HepG2 (cell line): ENCODE results near the gene SLC19A1. TPM values are rescaled to one million over a fixed set of nuclear protein-coding genes. Genes with fewer than 3 reads are reported as not detected.

ENCODE experiments used
- ATAC-seq: fragments of 200-7000 bp; cut with Tn5 transposase; 3 replicates; pipeline ENCODE4 v1.9.1; 2020; ENCODE audit warnings: mild to moderate bottlenecking, moderate library complexity
- BruUV-seq: library from RNA; stranded (reverse); fragments of 400-500 nt; replicated peaks from 2 replicates; lab custom pipeline; 2021; lab: Mats Ljungman, UMichigan
- CTCF ChIA-PET: fragments of 300-600 bp; formaldehyde crosslinking; extraction: SDS; loops from one replicate; lab custom pipeline; 2021; ENCODE audit warnings: low total read pairs, inconsistent platforms, low intra/inter-chr PET ratio; lab: Yijun Ruan, JAX
- POLR2A ChIA-PET: fragments of 350-600 bp; sonication (Branson Sonifier 250); formaldehyde crosslinking; loops from one replicate; lab custom pipeline; 2020; ENCODE audit warnings: antibody characterized with exemption, inconsistent platforms; lab: Yijun Ruan, JAX
- DNase-seq: peaks from one replicate; pipeline ENCODE4 v3.0.0-alpha.2; 2015; ENCODE audit warnings: low spot score
- FAIRE-seq: peaks from 3 replicates; lab custom pipeline; 2011; peaks lifted over from hg19 to GRCh38; lab: Jason Lieb, UNC
- H2AFZ ChIP-seq: one replicate; pipeline ENCODE4 v1.6.1; 2011; ENCODE audit warnings: low read length, inconsistent platforms
- H3K27ac ChIP-seq: fragments of 300-600 bp; 3 replicates; pipeline ENCODE4 v1.8.0; 2011; ENCODE audit warnings: mixed run types, mild to moderate bottlenecking, mixed read lengths, low read length, inconsistent platforms; ENCODE audit not compliant: insufficient read depth; ENCODE audit errors: extremely low read length
- H3K27me3 ChIP-seq, 2 experiments: fragments of 200-600 bp in 1 of 2; 2 replicates in 1 of 2; 3 replicates in 1 of 2; pipeline versions ENCODE4 v1.6.0 to v1.8.0; 2011; ENCODE audit warnings: low read length in 2 of 2, mild to moderate bottlenecking in 2 of 2, moderate library complexity in 2 of 2, inconsistent platforms in 1 of 2; ENCODE audit not compliant: insufficient read depth in 2 of 2, control insufficient read depth in 1 of 2
- H3K36me3 ChIP-seq, 2 experiments: fragments of 200-600 bp in 1 of 2; replicated peaks in 1 of 2; 2 replicates in 1 of 2; 3 replicates in 1 of 2; pipeline versions ENCODE4 v1.5.1 to v1.8.0; 2011; ENCODE audit warnings: low read length in 2 of 2, inconsistent platforms in 1 of 2; ENCODE audit not compliant: insufficient read depth in 2 of 2, control insufficient read depth in 1 of 2
- H3K4me1 ChIP-seq: 2 replicates; pipeline ENCODE4 v1.5.1; 2012; ENCODE audit warnings: low read length, inconsistent platforms; ENCODE audit not compliant: insufficient read depth
- H3K4me2 ChIP-seq: 2 replicates; pipeline ENCODE4 v1.6.0; 2011; ENCODE audit warnings: low read depth, low read length, inconsistent platforms
- H3K4me3 ChIP-seq, 3 experiments: fragments of 200-600 bp in 1 of 3; sonication (generic), shearing (Covaris generic) in 1 of 3; replicated peaks in 1 of 3; 2 replicates each; pipeline ENCODE4 v1.5.1; 2011 to 2016; ENCODE audit warnings: low read length in 3 of 3, inconsistent platforms in 2 of 3, low read depth in 2 of 3, mild to moderate bottlenecking in 2 of 3, control low read depth in 1 of 3, mixed read lengths in 1 of 3; ENCODE audit not compliant: insufficient read depth in 1 of 3
- H3K79me2 ChIP-seq: one replicate; pipeline ENCODE4 v1.6.1; 2011; ENCODE audit warnings: low read length, inconsistent platforms; ENCODE audit not compliant: insufficient read depth
- H3K9ac ChIP-seq: 2 replicates; pipeline ENCODE4 v1.6.0; 2011; ENCODE audit warnings: mild to moderate bottlenecking, low read depth, low read length, inconsistent platforms; ENCODE audit not compliant: insufficient read depth
- H3K9me3 ChIP-seq: 2 replicates; pipeline ENCODE4 v1.5.1; 2012; ENCODE audit warnings: mild to moderate bottlenecking, low read length
- H4K20me1 ChIP-seq: 2 replicates; pipeline ENCODE4 v1.6.0; 2011; ENCODE audit warnings: inconsistent platforms, mild to moderate bottlenecking, low read length, moderate library complexity; ENCODE audit not compliant: insufficient read depth
- GATAD1 ChIP-seq: IDR thresholded peaks from 2 replicates; pipeline ENCODE4 v1.6.1; 2016; ENCODE audit warnings: missing genetic modification reagents, missing compliant biosample characterization
- IKZF1 ChIP-seq: fragments of 450-650 bp; IDR thresholded peaks from 2 replicates; pipeline ENCODE4 v1.7.1; 2016
- KLF12 ChIP-seq: sonication (generic); formaldehyde crosslinking; IDR thresholded peaks from 2 replicates; pipeline ENCODE4 v1.4.0; 2020; ENCODE audit warnings: missing genetic modification reagents, borderline replicate concordance
- NKX3-1 ChIP-seq: sonication (generic); formaldehyde crosslinking; IDR thresholded peaks from 2 replicates; pipeline ENCODE4 v1.5.0; 2020; ENCODE audit warnings: missing genetic modification reagents
- PBX2 ChIP-seq: IDR thresholded peaks from 2 replicates; pipeline ENCODE4 v1.6.1; 2016; ENCODE audit warnings: control low read depth
- PBX3 ChIP-seq: sonication (generic); formaldehyde crosslinking; IDR thresholded peaks from 2 replicates; pipeline ENCODE4 v1.8.1; 2023; ENCODE audit warnings: missing genetic modification reagents, inconsistent platforms, borderline replicate concordance
- TP53 ChIP-seq: sonication (generic); formaldehyde crosslinking; conservative IDR thresholded peaks from 2 replicates; pipeline ENCODE4 v1.4.0; 2020; ENCODE audit warnings: missing genetic modification reagents
- ZNF138 ChIP-seq: sonication (generic); formaldehyde crosslinking; IDR thresholded peaks from 2 replicates; pipeline ENCODE4 v1.5.0; 2020; ENCODE audit warnings: mild to moderate bottlenecking, low read depth, missing genetic modification reagents
- ZNF143 ChIP-seq: sonication (generic); formaldehyde crosslinking; IDR thresholded peaks from 2 replicates; pipeline ENCODE4 v1.4.0; 2020; ENCODE audit warnings: missing genetic modification reagents
- ZNF670 ChIP-seq: sonication (generic); formaldehyde crosslinking; IDR thresholded peaks from 2 replicates; pipeline ENCODE4 v1.8.0; 2022; ENCODE audit warnings: mild to moderate bottlenecking, missing genetic modification reagents, borderline replicate concordance
- ZNF691 ChIP-seq: sonication (generic); formaldehyde crosslinking; IDR thresholded peaks from 2 replicates; pipeline ENCODE4 v1.4.0; 2020; ENCODE audit warnings: missing genetic modification reagents, low read depth, mild to moderate bottlenecking, borderline replicate concordance
- WGBS: methylation state at CpG from one replicate; pipeline ENCODE4 v1.1.6; 2017; ENCODE audit warnings: low lambda C conversion rate; 5-methylcytosine and 5-hydroxymethylcytosine counted together
- in situ Hi-C: cut with HindIII; loops from 2 replicates; pipeline ENCODE4 v1.10.0; 2017; ENCODE audit warnings: low pct_unique_long_range_greater_than_20kb; ENCODE audit not compliant: extremely low pct_ligation_motif_present
- intact Hi-C: fragments of 100-400 bp; cut with micrococcal nuclease; formaldehyde crosslinking; loops from one replicate; pipeline ENCODE4 v1.10.0; 2022; ENCODE audit not compliant: unreplicated experiment
- polyA plus RNA-seq, 8 experiments: library from polyadenylated mRNA; depleted of rRNA in 3 of 8; stranded (reverse) in 7 of 8; unstranded in 1 of 8; fragments of >200 nt; fragmentation: Illumina TruSeq in 4 of 8; extraction: Trizol in 4 of 8; gene quantifications; 2 replicates each; pipeline versions ENCODE4 v1.2.1 to v1.2.3, GENCODE V29; 2011 to 2016; ENCODE audit warnings: low read depth in 4 of 8, missing spikeins in 1 of 8, mixed read lengths in 1 of 8; ENCODE audit not compliant: insufficient read depth in 1 of 8
- total RNA-seq, 5 experiments: library from RNA; depleted of rRNA; stranded (reverse); fragments of >200 nt; fragmentation: Illumina TruSeq; extraction: Trizol; gene quantifications; 2 replicates each; pipeline ENCODE4 v1.2.3, GENCODE V29; 2016; ENCODE audit warnings: low read depth in 1 of 5

SLC19A1 gene
- total and polyA plus RNA-seq, 2 of the 13 experiments (the other 11 are each of a cell fraction or from before 2014, with no cell fraction given) = 21.8 to 23.0 TPM

- no peak for FAIRE-seq
- peaks cover 25% of the 10 kb centered on the region for H3K9me3 ChIP-seq
- no peak overlapping the region for H3K4me2 ChIP-seq
- POLR2A ChIA-PET = no interaction called here
- ATAC-seq = no peak
- H4K20me1 ChIP-seq = no peaks in the 10 kb centered on the region
- H3K36me3 ChIP-seq = peaks cover 8 to 31% of the 10 kb centered on the region in 2 experiments; a peak in 3 of 5 replicates
- H3K27ac ChIP-seq = no peak overlapping the region
- peaks cover 28% of the 10 kb centered on the region for H3K4me1 ChIP-seq
- H3K9ac ChIP-seq = no peak overlapping the region
- peaks cover 17% of the 10 kb centered on the region for H3K79me2 ChIP-seq
- no TSS peak for BruUV-seq
- DNase-seq = no peak
- no peak overlapping the region for H2AFZ ChIP-seq
- H3K4me3 ChIP-seq = no peak overlapping the region
- CTCF ChIA-PET = no interaction called here
- no peaks in the 10 kb centered on the region for H3K27me3 ChIP-seq
- intact Hi-C loops = no loop called here
- TF ChIP-seq ZNF138 = no peak
- no peak for TF ChIP-seq TP53 (CRISPR knock-in tag)
- no peak for TF ChIP-seq ZNF691 (CRISPR knock-in tag)
- TF ChIP-seq KLF12 (CRISPR knock-in tag) = no peak
- TF ChIP-seq NKX3-1 (CRISPR knock-in tag) = no peak
- no peak for TF ChIP-seq ZNF670 (CRISPR knock-in tag)
- TF ChIP-seq PBX3 (CRISPR knock-in tag) = no peak
- no peak for TF ChIP-seq GATAD1 (CRISPR knock-in tag)
- TF ChIP-seq IKZF1 = no peak
- TF ChIP-seq ZNF143 (CRISPR knock-in tag) = no peak
- no peak for TF ChIP-seq PBX2 (CRISPR knock-in tag)
- TF ChIP-seq, all 625 proteins: peak for 0
- in situ Hi-C loops = no loop called here
- 96% methylated on average over 2 of the region's 2 CpGs for WGBS
Measured at GRCh38 chr21:45521241-45521640, 21.0 kb downstream of the SLC19A1 start.
